Retinal pigment epithelial cell (primary cell): ENCODE data around the gene YWHAB.

Experiments used
- DNase-seq: peaks from one replicate; pipeline ENCODE4 v3.0.0-alpha.2; 2010; ENCODE audit warnings: low read depth
- H3K4me3 ChIP-seq: 2 replicates; pipeline ENCODE4 v1.5.1; 2011; ENCODE audit warnings: mild to moderate bottlenecking, low read length, control low read depth, moderate library complexity
- TF ChIP-seq, protein P1 (sequence below): conservative IDR thresholded peaks from 2 replicates; pipeline ENCODE4 v1.5.1; 2011; ENCODE audit warnings: low read depth, low read length, control low read depth, inconsistent platforms

The YWHAB gene

DNA sequence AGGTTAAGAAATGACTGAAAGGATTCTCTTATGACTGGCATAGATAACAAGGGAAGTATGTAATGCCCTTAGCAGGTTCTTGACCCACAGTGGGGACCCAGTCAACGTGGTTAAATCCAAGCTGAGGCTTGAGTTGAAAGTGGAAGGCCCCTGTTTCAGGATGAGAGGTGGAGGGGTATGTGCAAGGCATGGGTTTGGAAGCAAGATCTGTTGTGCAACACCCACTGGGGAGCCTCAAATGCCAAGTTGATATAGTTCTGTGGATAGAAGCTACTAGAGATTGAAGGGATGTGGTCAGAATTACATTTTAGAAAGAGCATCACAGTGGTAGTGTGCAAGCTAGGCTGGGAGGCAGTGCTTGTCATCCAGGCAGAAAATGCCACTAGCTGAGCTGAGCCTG lies 29.4 kb downstream of the YWHAB start:
- TF ChIP-seq, protein P1, sequence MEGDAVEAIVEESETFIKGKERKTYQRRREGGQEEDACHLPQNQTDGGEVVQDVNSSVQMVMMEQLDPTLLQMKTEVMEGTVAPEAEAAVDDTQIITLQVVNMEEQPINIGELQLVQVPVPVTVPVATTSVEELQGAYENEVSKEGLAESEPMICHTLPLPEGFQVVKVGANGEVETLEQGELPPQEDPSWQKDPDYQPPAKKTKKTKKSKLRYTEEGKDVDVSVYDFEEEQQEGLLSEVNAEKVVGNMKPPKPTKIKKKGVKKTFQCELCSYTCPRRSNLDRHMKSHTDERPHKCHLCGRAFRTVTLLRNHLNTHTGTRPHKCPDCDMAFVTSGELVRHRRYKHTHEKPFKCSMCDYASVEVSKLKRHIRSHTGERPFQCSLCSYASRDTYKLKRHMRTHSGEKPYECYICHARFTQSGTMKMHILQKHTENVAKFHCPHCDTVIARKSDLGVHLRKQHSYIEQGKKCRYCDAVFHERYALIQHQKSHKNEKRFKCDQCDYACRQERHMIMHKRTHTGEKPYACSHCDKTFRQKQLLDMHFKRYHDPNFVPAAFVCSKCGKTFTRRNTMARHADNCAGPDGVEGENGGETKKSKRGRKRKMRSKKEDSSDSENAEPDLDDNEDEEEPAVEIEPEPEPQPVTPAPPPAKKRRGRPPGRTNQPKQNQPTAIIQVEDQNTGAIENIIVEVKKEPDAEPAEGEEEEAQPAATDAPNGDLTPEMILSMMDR = no peak
- DNase-seq = no peak
- no peak overlapping the region for H3K4me3 ChIP-seq

DNA sequence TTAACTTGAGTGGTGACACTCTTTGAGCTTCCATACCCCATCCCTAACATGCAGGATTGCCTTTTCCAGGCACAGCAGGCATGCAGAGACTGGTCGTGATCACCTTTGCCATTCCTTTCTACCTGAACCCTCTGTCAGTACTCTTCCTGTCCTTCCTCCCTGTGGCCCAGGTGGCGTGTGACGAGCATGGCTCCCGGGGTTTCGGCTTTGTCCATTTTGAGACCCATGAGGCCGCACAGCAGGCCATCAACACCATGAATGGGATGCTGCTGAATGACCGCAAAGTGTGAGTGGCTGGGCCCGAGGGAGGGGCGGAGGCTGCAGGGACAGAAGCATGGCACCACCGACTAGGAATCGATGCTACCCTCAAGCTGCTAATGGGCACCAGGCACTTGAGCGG lies 31.1 kb downstream of the YWHAB start:
- DNase-seq = no peak
- TF ChIP-seq, protein P1 = no peak

DNA sequence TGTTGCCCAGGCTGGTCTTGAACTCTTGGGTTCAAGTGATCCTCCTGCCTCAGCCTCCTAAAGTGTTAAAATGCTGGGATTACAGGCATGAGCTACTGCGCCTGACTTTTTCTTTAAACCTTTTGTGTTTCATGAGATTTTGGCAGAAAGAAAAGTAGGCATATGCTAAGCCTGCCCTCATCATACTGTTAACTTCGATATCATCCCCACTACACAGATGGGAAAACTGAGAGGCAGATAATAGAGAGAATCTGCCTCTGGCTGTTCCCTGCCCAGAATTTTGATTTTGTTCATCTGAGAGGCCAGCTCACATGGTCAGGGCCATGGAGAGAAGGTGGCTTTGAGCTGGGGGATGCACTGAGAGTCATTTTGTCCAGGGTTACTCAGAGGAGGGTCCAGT lies 31.9 kb downstream of the YWHAB start:
- DNase-seq = no peak
- TF ChIP-seq, protein P1 = no peak
- H3K4me3 ChIP-seq = no peak overlapping the region

More for the DNA sequence above, 31.1 kb downstream of the YWHAB start:
- no peak overlapping the region for H3K4me3 ChIP-seq

DNA sequence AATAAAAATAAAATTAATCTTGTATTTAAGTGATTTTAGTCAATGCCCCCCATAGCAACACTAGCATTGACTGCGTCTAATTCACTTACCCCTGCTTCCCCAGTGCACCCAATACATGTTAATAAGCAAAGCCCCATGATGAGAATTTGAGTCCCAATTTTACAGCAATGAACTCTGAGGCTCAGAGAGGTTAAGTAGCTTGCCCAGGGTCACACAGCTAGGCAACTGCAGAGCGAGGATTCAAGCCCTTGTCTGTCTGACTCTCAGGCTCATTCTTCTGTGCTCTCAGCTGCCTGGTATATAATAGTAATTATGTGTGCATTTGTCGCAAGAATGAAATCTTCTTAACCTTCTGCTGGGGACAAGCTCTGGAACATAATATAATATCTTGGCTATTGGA lies 32.8 kb downstream of the YWHAB start:
- no peak overlapping the region for H3K4me3 ChIP-seq
- TF ChIP-seq, protein P1 = no peak
- DNase-seq = no peak

DNA sequence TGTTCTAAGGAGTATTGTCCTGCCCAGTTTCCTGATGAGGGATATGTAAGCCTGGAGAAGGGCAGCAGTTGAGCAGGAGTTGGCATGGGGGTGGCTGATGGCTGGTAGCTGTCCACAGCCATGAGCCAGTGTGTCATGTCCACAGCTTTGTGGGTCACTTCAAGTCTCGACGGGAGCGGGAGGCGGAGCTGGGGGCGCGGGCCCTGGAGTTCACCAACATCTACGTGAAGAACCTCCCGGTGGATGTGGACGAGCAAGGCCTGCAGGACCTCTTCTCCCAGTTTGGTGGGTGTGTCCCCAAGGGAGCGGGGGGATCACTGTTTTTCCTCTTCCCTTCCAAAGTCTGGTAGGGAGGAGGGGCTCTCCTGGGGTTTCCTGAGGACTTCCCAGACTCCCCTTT lies 33.3 kb downstream of the YWHAB start:
- no peak for DNase-seq
- TF ChIP-seq, protein P1 = no peak
- H3K4me3 ChIP-seq = no peak overlapping the region

DNA sequence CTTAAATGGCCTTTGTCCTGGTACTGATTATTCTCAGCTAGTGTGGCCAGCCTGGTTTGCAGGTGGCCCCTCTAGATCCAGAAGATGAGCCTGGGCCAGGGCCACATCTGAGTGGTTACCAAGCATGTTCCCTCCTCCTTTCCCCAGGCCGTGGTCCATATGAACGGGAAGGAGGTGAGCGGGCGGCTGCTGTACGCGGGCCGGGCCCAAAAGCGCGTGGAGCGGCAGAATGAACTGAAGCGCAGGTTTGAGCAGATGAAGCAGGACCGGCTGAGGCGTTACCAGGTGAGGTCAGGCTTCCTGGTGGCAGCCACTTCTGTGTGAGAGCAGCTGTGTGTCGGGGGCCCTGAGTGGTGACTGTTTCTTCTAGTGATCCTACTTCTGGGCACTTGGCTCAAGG lies 35.9 kb downstream of the YWHAB start:
- DNase-seq = no peak
- H3K4me3 ChIP-seq = no peak overlapping the region
- TF ChIP-seq, protein P1 = no peak

DNA sequence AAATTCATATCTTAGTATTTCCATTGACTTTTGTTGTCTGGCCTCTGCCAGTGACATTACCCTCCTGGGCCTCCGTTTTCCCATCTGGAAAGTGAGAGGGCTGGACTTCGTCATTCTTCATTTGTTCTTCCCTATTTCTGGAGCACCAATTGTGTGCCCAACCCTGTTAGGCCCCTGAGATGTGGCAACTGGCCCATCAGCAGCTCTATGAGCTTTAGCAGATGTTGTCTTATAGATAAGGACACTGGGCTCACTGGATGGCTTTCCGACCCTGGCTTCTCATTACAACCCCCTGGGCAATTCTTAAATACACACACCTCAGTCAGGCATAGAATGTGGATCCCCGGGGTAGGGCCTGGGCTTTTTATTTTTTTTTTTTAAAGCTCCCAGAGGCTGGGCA lies 39.0 kb downstream of the YWHAB start:
- TF ChIP-seq, protein P1 = no peak
- H3K4me3 ChIP-seq = no peak overlapping the region
- no peak for DNase-seq
